GM12878 (cell line): Measurements from ENCODE around the gene DNAAF8.

ENCODE experiments used
- CEBPB ChIP-seq, 2 experiments: fragments of 150-350 bp in 1 of 2; IDR thresholded peaks; 2 replicates each; pipeline ENCODE4 v1.6.1; 2012 to 2014; ENCODE audit warnings: low read depth in 2 of 2, low read length in 2 of 2, borderline replicate concordance in 1 of 2, inconsistent platforms in 1 of 2
- SIX5 ChIP-seq: IDR thresholded peaks from 2 replicates; pipeline ENCODE4 v1.6.1; 2011; ENCODE audit warnings: mild to moderate bottlenecking, low read depth, low read length, moderate library complexity; ENCODE audit not compliant: severe bottlenecking
- SMARCA5 ChIP-seq: fragments of 450-650 bp; IDR thresholded peaks from 2 replicates; pipeline ENCODE4 v1.6.1; 2017; ENCODE audit warnings: mild to moderate bottlenecking
- TF ChIP-seq, protein P1 (sequence below), 3 experiments: IDR thresholded peaks in 2 of 3; conservative IDR thresholded peaks in 1 of 3; 2 replicates each; pipeline ENCODE4 v1.5.1; 2011; ENCODE audit warnings: low read depth in 3 of 3, low read length in 3 of 3, mild to moderate bottlenecking in 3 of 3, control low read depth in 2 of 3, moderate library complexity in 2 of 3, inconsistent platforms in 1 of 3, mixed read lengths in 1 of 3; ENCODE audit not compliant: control insufficient read depth in 2 of 3, insufficient read depth in 1 of 3; ENCODE audit errors: extremely low read depth in 1 of 3

DNA sequence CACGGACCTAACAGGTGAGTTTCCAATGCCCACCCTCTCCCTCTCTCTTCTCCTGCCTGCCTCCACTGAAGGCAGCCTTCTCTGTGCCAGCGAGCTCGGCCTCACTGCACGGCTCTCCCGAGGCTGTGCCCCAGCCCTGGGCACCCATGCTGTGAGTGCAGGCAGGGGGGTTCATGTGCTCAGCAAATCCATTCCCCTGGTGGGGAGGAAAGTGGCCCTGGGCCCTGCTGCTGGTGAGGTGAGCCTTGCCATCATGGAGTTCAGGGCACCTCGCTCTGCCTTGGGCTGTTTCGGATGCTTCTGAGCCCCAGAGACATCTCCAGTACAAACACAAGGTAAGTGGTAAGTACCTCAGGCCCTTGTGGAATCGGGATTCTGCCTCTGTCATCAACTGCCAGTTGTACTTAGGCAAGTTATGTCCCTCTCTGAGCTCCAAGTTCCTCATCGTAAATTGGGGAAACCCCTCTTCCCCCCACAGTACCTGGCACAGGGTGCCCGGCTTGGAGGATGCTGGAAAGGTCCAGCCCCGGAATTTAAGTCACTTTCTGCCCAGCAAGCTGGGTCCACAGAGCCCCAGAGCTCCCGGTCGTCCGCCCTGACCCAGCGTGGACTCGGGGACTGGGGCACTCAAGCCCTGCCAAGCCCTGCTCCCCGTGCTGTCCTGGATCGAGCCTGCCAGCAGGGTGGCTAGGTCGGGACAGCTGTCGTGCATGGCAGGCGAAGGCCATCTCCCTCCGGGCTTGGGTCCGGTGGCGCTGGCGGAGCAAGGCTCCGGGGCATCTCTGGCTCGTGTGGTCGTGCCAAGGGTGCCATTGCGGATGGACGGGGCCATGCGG, 41.7 kb upstream of the DNAAF8 start:
- TF ChIP-seq SIX5 (no peak), SMARCA5 (no peak), CEBPB (IDR thresholded peaks at IDR 0.05; ENCODE audit: borderline replicate concordance in 1 of 2, low read depth in 2 of 2, low read length in 2 of 2) (no peak)
- TF ChIP-seq, protein P1, sequence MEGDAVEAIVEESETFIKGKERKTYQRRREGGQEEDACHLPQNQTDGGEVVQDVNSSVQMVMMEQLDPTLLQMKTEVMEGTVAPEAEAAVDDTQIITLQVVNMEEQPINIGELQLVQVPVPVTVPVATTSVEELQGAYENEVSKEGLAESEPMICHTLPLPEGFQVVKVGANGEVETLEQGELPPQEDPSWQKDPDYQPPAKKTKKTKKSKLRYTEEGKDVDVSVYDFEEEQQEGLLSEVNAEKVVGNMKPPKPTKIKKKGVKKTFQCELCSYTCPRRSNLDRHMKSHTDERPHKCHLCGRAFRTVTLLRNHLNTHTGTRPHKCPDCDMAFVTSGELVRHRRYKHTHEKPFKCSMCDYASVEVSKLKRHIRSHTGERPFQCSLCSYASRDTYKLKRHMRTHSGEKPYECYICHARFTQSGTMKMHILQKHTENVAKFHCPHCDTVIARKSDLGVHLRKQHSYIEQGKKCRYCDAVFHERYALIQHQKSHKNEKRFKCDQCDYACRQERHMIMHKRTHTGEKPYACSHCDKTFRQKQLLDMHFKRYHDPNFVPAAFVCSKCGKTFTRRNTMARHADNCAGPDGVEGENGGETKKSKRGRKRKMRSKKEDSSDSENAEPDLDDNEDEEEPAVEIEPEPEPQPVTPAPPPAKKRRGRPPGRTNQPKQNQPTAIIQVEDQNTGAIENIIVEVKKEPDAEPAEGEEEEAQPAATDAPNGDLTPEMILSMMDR (IDR thresholded peaks at IDR 0.05 in 2 of 3, conservative IDR thresholded peaks at IDR 0.05 in 1 of 3; ENCODE audit: control insufficient read depth in 2 of 3, extremely low read depth in 1 of 3, insufficient read depth in 1 of 3, low read depth in 3 of 3, low read length in 3 of 3) = no peak
